Left ventricle myocardium superior (tissue), 1 donor: Measurements from ENCODE around the gene GREB1. TPM values are rescaled to one million over a fixed set of nuclear protein-coding genes. Genes with fewer than 3 reads are reported as not detected.
"Not testable (repeated sequence)": the region's sequence is repeated elsewhere in the genome, so short reads cannot be mapped to it uniquely, and the experiment has no call there.

Experiments
- ATAC-seq: fragments of 200-7000 bp; cut with Tn5 transposase; one replicate; pipeline ENCODE4 v1.9.1; 2020; ENCODE audit warnings: mild to moderate bottlenecking, moderate library complexity
- DNase-seq: peaks from one replicate; pipeline ENCODE4 v3.0.0-alpha.2; 2020
- intact Hi-C: fragments of 100-400 bp; cut with micrococcal nuclease; formaldehyde crosslinking; loops from one replicate; pipeline ENCODE4 v1.11.0; 2022
- total RNA-seq: library from RNA; stranded (reverse); fragmentation: NEBNext Ultra II Directional; extraction: Animal tissue kit (Norgen Biotek cat#: 25700); gene quantifications from one replicate; pipeline ENCODE4 v1.2.1, GENCODE V29; 2021
- donor health status: DM: no; HTN: yes; CAD: no; lungs with severe emphysema.

Gene GREB1
- total RNA-seq, 1 donor from 2014 or later: 8.2 TPM

DNA sequence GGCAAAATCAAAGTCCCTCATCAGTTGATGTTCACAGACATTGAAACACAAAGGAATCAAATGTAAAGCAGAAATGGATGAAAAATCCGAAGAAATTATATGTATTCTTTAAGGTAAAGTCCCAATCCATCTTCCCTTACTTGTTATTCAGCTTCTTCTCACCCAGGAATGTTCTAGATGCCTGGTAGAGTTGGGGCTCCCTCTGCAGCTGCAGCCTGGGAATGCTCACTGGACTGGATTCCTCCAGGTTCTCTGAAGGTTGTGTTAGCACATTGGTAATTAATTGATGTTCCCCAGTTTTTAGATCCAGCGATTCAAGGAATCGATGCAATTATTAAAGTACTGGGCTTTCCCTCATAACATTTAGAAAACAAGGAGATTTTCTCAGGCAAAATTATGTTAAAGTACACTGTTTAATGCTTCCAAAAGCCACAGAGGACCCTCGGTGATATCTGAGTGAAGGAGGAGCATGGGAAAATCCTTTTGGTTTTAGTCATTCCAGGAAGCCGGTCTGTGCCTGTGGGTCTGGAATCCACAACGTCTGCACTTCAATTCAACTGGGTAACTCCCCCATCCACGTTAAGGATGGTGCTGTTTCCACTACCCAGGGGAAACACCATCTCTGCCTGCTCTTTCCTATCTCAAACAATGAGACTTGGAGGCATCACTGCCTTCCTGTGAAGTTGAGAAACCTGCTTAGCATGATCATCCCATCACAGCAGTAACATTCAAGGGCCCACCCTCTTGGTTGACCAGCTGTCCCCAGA, 114.2 kb downstream of the GREB1 start:
- intact Hi-C loops: no loop called here
- no peak for DNase-seq
- no peak for ATAC-seq

DNA sequence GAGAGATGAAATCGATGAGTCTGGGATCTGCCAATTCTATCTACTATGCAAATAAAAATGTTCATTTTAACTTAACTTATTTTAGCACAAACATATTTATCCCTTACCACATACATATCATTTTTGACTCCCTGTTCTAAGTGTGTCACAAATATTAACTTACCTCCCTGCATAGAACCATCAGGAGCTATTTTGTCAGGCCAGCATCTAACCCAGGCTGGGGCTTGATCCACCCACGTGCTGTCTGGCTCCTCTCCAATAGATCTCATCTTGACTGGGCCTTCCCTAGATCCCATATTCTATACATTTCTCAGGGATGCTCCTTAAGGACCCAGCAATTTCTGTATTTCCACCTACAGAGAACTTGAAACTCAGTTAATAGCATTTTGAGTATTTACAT, 115.2 kb downstream of the GREB1 start:
- DNase-seq: no peak
- ATAC-seq: no peak
- intact Hi-C loops: no loop called here

DNA sequence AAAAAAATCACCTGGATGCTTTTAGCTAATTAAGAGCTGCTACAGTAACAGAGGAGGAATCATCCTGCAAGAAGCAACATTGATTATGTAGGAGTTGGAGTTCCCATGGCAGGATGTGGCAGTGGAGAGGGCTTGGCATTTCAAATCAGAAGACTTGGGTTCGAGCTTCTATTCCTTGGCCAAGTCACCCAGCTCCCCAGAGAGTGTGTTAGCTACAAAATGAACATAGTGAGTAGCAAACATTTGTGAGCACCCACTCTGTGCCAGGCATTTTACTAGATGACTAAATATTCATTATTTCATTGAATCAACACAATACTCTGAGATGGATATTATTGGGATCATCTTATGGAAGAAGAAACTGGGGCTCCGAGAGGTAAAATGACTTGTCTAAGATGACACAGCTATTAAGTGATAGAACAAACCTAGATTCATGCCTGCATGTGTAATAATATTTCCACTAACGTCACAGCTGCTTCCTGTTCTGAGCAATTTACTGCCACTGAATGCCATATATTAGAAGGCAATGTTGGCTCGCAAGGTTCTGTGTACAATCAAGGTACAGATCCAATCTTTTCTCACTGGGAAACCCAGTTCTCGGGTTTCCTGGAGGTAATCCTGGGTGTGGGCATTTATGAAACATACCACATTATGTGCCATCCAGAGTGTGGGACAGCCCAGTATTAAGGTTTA, 118.2 kb downstream of the GREB1 start:
- DNase-seq (no peak), ATAC-seq (no peak)
- intact Hi-C loops: no loop called here

DNA sequence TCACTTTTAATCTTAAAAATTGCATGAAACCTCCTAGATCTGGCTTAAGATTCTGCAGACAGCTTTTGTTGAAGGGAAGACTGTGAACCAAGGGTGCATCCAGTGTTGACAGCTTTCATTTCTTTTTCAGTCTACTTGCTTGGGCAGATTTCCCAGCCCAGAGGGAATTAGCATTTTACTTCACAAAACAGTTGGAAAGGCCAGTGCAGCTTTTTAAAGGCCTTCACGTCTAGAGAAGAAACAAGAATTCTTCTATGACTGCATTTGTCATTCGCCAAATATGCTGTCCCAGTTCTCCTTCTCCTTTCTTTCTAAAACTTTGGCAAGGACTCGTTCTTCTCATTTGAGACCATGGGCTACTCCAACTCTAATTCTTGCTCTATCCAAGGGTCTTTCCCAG, 118.7 kb downstream of the GREB1 start:
- ATAC-seq (peak; percentile 42), DNase-seq (no peak)
- intact Hi-C loops: no loop called here

DNA sequence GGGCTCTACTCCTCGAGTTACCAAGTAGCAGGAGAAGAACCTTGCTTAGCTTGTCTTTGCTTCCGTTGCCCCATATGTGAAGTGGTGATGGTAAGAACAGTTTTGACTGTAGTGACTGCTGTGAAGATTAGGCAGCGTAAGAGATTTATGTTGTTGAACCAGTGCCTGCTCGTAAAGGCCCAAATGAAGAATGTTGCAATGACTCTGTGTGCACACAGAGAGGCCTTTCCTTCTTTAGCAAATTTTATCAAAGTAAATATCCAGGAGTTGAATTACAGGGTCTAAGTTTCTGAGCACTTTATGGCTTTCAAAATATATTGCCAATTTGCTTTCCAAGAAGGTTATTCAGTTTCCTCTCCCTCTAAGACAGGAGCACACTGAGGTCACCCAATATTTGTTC, 121.7 kb downstream of the GREB1 start:
- intact Hi-C loops: no loop called here
- DNase-seq (no peak), ATAC-seq (no peak)

DNA sequence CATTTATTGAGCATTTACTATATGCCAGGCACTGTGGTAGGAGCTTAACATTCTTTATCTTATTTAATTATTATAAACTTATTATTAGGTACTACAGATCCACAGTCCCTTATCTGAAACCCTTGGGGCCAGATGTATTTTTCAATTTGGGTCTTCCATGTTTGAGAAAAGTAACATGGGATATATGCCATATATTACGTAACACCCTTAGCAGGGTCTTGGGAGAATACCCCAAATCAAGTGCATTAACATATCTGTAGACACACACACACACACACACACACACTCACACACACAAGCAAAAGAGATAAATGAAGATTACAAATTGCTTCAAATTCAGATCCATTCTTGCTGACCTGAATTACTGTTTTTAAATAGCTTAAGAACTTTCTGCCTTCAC, 122.4 kb downstream of the GREB1 start:
- DNase-seq (no peak), ATAC-seq (no peak)
- intact Hi-C loops: no loop called here

DNA sequence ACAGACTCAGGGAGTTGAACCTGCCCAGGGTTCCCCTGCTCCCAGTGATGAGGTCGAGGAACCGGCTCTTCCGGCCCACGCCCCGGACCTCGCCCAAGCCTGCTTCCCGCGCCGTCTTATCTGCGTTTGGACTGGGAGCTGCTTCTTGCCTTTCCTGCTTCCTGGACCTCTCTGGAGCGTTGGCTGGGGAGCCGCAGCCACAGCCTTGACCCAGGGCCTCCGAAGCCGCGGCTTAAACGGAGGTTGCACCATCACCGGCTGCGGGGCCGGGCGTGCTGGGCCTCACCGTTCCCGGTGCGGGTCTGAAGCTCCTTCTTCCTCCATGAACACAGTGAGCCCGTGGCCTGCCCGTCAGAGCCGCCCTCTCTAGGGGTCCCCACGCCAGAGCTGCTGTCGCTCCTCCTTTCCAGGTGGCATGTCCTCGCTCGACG, 122.8 kb downstream of the GREB1 start:
- intact Hi-C loops: no loop called here
- ATAC-seq: no peak
- DNase-seq: no peak

DNA sequence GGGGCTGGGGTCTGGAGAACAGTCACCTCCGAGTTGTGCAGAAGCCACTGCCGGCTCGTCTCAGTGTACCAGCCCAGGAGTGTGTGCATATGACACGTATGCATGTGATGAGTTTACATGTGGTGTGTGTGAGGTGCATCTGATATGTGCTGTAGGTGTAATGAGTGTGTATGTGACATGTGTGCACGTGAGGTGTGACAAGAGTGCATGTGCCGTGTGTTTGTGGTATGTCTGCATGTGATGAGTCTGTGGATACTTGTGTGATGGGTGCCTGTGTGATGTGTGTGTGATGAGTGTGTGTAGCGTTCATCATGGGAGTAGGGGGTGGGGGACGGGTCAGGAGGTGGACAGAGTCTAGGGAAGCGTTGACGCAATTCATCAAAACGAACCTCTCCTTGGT, 123.3 kb downstream of the GREB1 start:
- ATAC-seq: no peak
- intact Hi-C loops: no loop called here
- DNase-seq: no peak

DNA sequence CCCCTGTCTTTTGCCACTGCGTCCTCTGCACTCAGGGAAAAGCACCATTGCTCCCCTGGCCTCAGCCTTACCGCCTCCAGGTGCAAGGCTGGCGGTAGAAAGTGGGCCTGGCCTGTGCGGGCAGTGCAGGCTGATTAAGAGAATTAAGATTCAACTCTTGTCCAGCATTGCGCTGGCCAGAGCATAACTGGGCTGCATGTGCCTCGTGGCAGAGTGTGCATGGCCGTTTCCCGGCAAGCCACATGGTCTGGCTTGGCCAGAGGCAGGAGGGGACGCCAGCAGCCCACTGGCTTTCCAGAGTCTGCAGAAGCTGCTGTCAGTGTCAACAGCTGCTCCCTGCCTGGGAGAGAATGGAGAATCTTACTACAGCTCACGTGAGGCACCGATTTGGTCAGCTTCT, 123.8 kb downstream of the GREB1 start:
- ATAC-seq (no peak), DNase-seq (no peak)
- intact Hi-C loops: no loop called here

DNA sequence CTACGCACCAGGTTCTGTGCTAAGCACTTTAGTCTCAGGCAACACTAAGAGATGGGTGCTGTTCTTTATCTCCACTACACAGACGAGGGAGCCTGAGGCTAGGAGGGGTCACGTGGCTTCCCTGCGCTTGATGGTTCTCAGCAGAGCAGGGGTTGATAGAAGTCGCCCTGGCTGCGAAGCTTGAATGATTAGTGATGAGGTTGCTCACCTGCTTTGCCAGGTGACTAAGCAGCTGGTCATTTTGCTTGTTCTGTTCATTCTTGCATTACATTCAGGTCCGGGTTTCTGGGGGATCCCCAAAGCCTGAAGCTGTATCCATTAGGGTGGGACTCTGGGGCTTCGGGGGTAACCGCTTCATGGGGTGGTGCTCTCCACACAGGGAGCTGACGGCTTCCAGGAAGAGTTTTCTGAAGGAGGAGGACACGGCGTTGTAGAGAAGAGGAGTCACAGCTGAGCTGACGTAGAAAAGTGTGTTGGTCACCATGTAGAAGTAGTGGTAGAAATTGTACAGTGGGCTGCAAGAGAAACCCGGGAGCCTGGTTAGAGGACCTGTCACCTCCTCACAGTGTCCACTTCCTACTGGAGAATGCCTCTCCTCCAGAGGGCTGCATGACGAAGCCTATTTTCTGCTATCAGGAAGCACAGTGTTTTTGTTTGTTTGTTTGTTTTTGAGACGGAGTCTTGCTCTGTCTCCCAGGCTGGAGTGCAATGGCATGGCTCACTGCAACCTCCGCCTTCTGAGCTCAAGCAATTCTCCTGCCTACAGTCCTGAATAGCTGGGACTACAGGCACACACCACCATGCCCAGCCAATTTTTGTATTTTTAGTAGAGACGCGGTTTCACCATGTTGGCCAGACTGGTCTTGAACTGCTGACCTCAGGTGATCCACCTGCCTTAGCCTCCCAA, 124.6 kb downstream of the GREB1 start:
- DNase-seq (no peak), ATAC-seq (no peak)
- intact Hi-C loops: no loop called here

DNA sequence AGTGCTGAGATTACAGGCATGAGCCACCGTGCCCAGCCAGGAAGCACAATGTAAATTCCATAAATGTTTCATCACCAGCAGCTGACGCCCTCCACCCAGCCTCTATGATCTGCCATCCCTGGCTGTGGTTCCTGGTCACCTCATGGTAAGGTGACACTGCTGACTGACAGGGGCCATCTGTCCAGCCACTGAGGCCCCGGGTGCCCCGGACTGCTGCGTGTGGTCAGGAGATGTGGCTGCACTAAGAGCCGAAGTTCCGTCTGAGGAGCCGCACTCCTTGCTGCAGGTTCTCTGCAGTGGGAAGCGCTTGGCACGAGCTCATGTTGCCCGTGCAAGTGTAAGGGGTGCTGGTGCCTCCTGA, 125.2 kb downstream of the GREB1 start:
- intact Hi-C loops: no loop called here
- ATAC-seq (no peak), DNase-seq (no peak)

DNA sequence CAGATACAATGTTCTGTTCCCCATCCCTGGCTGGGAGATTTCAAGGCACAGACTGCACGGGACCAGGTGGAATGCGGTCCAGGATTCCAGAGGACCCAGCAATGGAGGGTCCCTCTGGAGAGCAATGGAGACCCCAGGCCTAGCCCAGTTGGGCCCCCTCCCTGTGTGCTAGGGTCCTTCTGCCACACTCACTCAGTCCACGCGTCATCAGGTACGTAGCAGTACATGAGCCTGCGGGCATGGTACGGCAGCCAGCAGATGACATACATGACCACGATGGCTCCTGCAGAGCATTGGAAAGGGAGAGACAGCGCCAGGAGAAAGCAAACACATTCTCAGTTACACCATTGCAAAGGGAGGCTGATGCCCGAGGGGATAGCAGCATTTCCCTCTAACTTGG, 126.0 kb downstream of the GREB1 start:
- intact Hi-C loops: no loop called here
- ATAC-seq: no peak
- DNase-seq: no peak

DNA sequence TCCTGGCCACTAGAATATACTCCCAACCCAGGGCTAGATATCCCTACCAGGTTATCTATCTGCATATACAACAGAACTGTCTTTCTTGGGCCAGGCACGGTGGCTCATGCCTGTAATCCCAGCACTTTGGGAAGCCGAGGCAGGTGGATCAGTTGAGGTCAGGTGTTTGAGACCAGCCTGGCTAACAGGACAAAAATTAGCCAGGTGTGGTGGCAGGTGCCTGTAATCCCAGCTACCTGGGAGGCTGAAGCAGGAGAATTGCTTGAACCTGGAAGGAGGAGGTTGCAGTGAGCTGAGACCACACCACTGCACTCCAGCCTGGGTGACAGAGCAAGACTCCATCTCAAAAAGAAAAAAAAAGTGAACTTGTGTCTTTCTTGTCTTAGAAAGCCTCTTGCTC, 126.6 kb downstream of the GREB1 start:
- DNase-seq, intact Hi-C loops, ATAC-seq: not testable (repeated sequence)

DNA sequence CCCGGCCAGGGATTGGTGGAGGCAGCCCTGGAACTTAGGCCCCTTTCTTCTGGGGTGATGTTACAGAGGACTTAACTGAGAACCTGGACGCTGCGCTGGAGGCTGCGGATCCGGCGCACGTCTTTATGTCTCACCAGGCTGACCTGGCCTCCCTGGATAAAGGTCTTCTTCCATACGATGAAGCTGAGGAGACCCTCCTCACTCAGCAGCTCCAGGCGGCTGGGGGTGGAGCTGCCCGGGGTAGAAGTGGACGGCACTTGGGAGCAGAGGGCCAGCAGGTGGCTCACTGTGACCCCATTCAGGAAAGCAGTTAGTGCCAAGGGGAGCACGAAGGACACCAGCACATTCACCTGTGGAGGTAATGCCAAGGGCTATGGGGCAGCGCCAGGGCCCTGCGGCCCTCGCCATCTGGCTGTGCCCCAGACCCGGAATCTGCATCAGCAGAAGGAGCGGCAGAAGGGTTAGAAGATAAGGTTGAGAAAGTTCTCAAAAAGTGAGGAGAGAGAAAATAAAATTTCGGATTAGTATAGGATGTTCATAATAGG, 128.1 kb downstream of the GREB1 start:
- DNase-seq (no peak), ATAC-seq (no peak)
- intact Hi-C loops: no loop called here

DNA sequence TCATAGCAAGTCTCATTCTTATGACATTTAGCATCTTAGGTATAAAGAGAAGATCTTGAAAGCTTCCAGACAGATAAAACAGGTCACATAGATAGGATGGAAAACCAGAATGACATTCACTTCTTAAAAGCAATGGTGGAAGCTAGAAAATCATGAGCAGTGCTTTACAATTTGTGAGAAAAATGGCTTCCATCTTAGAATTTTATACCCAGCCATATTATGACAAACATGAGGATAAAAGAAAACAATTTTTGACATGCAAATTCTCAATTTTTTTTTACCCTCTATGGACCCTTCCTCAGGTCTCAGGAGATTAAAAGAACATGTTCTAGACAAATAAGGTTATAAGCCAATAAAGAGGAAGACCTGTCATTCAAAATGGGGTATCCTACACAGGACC, 129.0 kb downstream of the GREB1 start:
- intact Hi-C loops: no loop called here
- ATAC-seq: no peak
- no peak for DNase-seq

DNA sequence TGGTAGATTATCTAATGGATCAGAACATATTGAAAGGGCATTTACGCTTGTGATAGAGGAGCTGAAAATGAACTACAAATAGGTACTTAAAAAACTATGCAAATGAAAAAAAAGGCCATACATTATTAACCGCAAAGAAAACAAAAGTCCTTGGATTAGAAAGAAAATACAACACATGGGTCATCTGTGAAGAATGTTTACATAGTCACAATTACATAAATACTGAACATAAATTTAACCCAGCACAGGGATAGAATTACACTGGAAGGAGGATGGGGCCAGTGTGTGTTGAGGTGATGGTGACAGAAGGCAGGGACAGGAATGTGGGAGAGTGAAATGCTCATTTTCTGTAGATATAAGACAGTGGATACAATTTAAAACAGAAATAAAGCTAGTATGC, 129.6 kb downstream of the GREB1 start:
- no peak for ATAC-seq
- intact Hi-C loops: no loop called here

DNA sequence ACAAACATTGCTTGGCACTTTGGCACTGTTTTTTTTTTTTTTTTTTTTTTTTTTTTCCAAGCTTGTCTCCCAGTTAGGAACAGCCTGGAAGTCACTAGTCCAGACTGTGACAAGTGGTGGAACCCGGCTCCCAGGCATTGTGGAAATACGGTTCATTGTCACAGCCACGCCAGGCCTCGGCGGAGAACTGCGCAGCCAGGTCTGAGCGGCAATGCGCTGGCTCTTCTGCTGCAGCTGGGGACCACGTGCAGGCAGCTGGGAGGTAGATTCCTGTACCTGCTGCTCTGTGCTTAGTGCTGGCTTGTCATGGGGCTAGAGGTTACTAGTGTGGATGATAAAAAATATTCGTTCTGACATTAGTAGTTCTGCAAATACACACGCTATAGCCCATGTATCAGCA, 131.2 kb downstream of the GREB1 start:
- no peak for DNase-seq
- intact Hi-C loops: no loop called here
- ATAC-seq: no peak

More for the DNA sequence above, 129.6 kb downstream of the GREB1 start:
- no peak for DNase-seq

DNA sequence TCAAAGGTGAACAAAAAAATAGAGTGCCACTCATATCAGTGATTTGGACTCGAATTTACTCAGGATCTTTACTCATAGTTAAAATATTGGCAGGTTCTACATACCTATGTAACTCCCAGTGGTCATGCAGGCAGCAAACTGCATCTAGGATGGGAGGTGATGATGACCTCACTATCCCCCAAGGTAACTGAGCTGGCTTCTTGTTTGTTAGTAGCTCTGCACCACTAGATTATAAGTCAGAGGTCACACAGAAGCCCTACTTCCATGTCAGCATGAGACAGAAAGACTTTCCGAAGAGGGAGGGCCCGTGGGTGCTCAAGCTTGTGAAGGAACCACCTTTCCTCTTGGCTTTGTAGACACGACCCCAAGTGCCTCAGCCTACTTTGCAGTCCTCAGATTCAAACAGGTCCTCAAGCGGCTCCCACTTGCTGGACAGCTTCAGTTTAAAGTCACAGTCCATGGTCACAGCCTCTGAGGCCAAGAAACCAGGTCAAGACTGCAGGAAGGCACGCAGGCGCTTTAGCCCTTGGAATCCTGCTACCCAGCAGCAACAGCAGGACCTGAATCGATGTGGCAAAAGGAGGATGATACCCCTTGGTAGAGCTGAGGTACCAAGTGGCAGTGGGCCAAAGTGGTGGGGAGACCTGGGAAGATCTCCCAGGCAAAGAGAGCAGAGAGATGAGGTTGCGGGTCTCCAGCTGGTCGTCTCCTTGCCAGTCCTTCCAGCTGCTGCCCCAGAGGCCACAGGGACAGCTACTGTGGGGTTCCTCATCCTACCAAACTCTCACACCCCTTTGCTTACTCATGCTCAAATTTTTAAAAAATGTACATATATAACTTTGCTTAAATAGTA, 131.9 kb downstream of the GREB1 start:
- DNase-seq (no peak), ATAC-seq (no peak)
- intact Hi-C loops: no loop called here

DNA sequence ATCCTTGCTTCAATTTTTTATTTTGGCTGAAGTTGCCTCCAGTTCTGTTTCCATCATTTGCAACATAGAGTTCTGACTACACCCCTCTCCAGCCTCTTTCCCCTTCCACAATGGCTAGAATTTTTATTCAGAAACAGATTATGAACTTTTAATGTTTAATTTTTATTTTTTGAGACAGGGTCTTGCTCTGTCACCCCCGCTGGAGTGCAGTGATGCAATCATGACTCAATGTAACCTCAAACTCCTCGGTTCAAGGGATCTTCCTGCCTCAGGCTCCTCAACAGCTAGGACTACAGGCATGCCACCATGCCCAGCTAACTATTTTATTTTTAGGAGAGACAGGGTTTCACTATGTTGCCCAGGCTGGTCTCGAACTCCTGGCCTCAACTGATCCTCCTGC, 133.3 kb downstream of the GREB1 start:
- intact Hi-C loops: no loop called here
- ATAC-seq (no peak), DNase-seq (no peak)
